ENCODE data around the gene FCHSD2.
"Not testable (repeated sequence)": the region's sequence is repeated elsewhere in the genome, so short reads cannot be mapped to it uniquely, and the experiment has no call there.

FCHSD2 gene

DNA sequence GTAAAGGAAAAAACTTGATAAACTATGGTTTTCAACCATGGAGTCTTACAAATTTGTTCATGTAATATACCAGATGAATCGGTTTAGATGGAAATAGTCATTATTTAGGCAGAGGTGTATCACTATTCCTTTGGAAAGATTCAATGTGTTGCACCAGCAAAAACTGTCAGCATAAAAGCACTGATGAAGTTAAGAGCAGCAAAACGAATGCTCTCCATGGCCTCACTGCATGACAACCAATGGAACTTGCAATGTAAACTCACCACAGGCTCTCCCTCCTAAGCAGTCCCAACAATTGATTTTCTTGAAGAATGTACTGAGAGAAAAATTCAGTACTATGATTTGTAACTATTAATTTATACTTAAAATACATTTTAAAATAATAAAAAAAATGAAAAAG, 139.9 kb downstream of the FCHSD2 start:
- DNase-seq, result no peak

DNA sequence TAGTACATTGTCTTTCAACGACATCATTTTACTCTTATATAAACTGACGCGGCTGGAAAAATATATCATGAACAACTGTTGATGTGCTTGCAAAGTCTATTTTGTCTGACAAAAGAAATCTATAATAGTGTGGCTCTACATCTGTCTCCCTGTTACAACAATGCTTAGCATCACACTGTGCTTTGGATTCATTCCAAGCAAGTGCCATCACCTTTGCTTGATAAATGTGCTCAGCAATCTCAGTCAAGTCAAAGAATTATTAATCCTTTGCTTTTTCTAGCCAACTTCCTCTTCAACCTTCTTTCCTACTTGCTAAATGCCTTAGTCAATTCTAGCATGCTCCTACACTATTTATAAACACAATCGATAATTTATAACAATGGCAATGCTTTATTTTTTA, 140.5 kb downstream of the FCHSD2 start:
- no peak for DNase-seq

DNA sequence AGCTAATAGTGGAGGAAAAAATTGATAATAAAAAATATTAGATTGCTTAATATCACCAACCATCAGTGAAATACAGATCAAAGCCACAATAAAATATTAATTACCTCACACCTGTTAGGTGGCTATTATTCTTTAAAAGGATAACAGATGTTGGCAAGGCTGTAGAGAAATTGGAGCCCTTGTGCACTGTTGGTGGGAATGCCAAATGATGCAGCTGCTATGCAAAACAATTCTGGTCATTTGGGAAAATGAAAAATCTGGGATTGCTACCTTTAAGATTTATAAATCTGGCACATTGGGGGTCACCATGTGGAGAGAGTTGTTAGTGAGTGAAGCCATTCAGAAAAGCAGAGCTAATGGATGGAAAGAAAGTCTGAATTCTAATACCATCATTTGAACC, 143.4 kb downstream of the FCHSD2 start:
- no peak for DNase-seq

DNA sequence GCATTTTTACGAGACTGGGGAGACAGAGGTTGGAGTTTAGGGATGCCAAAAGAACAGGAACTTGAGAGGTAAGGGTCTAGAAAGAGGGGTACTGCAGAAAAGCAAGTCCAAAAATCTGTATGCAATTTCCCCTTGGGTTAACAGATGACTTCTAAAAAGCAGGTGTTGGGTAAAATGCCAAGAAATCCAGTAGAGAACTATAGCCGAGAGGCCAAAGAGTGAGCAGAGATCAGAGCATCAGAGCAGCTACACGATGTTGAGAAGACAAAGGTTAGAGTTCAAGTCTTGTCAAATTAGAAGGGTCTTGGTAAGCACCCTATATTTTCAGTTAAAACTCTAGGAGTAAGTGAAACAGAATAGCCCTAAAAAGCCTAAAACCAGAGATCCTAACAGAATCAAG, 145.2 kb downstream of the FCHSD2 start:
- no peak for DNase-seq

DNA sequence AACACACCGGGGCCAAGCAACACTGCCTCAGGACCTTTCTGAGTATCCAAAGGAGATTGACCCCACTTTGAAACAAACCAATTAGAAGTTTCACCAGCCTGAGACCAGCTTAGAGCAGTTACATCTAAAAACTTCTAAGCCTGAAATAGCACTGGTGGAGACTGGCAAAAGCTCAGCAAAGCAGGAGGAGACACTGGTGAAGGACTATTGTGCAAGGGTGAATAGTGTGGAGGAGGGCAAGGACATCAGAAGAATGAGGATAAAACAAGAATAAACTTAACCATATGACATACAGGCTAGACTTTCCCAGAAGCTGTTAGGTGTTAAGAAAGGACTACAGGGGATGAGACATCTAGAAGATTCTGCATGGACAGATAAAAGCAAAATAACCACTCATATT, 152.4 kb downstream of the FCHSD2 start:
- DNase-seq, result no peak

DNA sequence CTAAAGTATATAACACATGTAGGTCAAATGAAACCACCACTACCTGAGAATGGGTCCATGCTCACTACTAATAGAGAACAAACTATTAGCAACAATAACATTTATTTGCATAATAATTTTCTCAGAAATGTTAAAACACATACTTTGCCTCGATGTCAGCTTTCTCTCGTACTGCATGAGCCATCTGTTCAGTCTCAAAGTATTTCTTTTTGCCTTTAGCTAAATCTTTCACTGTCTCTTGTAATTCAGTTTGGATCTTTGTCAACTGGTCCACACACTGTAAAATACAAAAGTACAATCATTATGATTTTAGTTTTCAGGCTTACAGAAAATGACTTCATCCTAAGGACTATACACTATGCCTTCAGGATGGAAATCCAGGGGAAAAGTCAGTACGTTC, 153.3 kb downstream of the FCHSD2 start:
- no peak for DNase-seq

DNA sequence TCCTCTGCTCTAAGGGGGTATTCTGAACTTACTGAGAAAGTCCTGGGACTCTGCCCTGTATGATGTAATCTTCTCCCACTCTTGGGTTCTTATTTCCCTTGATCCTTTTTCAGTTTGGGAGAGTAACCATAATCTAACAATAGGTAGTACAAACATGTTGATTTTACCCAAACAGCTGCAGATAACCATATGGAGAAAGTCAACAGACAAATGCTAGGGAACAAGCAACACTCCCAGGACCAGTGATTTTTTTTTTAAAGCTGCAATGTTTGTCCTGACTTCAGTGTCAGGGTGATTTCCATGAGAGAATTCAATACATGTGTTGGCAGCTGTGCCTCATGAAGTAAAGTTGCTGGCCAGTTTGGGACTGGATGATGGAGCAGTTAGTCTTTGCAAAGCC, 156.5 kb downstream of the FCHSD2 start:
- DNase-seq, result no peak

DNA sequence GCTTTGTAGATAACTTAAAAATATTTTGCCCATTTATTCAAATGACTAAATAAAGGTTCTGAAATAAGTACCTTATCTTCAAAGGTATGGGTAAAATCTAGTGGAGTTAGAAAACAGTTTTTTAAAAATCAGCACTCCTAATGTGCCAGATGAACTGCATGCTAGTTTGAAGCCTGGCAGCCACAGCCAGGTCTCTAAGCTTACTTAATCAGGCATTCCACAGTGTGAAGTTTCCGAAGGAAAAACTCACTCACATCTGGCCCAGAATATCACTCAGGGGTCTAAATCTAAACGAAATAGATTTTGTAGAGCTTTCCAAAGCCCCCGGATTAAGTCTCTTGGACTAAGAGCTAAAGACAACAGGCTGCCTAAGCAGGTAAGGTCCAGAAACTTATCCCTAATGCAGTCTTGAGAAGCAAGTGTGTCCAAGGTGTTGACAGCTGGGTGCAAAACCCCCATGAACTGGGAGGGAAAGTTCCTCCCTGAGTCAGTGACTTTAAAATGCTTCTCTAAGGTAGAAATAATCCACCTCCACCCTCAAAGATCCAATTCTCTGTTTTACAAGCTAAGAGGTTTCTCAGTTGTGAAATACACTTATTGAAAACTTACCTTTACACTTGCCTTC, 157.6 kb downstream of the FCHSD2 start:
- no peak for DNase-seq

DNA sequence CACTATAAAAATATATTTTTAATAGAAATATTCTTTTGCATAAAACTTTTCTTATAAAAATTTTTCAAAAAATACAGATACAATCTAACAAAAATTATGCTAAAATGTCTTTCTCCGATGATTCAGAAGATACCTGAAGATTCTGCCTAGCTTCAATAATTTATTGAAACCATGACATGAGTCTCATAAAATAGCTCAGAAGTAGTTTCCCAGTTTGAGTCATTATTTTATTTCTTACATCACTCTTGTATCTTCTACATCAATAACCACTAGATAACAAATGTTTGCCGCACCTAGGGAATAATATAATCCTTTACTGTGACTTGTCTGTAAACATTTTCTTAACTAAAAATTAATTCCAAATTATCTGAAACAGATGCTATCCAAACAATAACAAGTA, 158.6 kb downstream of the FCHSD2 start:
- DNase-seq, result no peak

DNA sequence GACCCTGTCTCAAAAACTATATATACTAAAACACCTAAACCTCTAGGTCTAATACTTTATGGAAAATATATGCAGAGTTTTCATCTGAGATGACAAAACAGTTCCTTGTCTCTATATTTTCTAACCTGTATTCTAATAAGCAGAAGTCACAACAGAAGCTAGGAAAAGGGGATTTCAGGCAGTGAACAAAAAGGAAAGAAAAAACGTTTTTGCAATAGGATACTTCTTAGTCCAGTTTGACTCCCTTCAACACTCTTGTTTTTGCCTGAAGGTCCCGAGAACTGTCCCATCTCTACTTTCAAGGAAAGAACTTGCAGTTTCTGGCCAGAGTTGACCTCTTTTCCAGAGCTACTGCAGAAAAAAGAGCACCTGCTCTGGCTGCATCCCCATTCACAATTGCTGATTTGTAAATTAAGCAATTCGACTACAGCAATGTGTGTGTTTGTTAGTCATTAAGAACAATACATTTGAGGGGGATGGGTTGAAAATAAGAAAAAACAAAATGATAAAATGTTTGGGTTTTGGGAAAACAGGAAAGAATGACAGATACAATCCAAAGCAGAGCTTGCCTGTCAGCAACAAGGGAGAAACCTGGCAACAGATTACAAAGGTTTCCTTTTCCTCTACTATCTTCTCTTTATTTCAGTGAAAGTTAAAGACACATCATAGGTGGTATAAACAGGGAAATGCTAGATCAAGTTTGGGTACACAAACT, 160.0 kb downstream of the FCHSD2 start:
- DNase-seq, result no peak

DNA sequence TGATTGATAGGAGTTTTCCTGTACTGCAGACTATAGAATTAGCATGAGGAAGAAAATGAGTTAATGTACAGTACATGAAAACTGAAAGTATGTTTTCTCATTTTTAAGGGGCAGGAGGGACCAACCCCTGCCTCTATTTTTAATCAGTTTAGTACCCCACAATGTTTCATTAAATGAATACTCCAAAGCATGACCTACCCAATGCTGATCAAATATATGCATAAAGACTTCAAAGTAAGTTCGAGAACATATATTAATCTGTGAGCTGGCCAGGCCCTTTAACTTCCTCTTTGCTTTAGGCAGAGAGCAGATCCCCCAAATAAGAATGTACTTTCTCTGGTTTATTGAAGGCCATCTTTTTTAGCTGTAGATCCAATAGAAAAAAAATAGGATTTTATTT, 161.0 kb downstream of the FCHSD2 start:
- no peak for DNase-seq

DNA sequence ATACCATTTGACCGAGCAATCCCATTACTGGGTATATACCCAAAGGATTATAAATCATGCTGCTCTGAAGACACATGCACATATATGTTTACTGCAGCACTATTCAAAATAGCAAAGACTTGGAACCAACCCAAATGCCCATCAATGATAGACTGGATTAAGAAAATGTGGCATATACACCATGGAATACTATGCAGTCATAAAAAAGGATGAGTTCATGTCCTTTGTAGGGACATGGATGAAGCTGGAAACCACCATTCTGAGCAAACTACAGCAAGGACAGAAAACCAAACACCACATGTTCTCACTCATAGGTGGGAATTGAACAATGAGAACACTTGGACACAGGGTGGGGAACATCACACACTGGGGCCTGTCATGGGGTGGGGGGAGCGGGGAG, 164.3 kb downstream of the FCHSD2 start:
- DNase-seq, result not testable (repeated sequence)

DNA sequence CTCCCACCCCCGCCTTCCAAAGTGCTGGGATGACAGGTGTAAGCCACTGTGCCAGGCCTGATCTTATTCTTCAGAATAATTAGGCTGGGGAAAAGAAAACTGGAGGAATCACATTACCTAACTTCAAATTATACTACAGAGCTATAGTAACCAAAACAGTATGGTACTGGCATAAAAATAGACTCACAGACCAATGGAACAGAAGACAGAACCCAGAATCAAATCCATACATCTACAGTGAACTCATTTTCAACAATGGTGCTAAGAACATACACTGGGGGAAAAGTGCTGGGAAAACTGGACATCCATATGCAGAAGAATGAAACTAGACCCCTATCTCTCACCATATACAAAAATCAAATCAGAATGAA, 165.6 kb downstream of the FCHSD2 start:
- DNase-seq, result not testable (repeated sequence)

DNA sequence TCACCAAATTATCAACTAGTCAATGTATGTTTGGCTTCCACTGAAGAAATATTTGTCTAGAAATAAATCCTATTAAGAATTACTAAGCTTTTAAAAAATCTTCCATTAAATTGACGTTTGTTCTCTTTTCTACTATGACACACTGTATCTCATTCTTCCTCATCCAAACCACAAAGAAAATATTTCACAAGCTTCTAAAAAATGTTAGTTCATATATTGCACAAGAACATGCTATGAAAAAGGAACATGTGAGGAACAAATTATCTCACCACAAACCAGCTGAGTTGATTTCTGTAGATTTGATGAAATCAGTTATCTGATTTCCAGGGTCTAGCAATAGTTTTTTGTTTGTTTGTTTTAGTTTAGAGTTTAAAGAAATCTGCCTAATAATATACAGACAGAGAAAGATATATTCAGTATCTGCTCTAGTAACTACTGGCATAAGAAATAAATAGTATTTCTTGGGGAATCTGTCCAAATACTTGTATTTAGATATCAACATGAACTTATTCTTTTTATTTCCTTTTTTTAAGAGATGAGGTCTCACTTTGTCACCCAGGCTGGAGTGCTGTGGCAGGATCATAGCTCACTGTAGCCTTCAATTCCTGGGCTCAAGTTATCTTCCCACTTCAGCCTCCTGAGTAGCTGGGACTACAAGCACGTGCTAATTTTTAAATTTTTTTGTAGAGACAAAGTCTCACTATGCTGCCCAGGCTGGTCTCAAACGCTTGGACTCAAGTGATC, 166.2 kb downstream of the FCHSD2 start:
- DNase-seq, result no peak

DNA sequence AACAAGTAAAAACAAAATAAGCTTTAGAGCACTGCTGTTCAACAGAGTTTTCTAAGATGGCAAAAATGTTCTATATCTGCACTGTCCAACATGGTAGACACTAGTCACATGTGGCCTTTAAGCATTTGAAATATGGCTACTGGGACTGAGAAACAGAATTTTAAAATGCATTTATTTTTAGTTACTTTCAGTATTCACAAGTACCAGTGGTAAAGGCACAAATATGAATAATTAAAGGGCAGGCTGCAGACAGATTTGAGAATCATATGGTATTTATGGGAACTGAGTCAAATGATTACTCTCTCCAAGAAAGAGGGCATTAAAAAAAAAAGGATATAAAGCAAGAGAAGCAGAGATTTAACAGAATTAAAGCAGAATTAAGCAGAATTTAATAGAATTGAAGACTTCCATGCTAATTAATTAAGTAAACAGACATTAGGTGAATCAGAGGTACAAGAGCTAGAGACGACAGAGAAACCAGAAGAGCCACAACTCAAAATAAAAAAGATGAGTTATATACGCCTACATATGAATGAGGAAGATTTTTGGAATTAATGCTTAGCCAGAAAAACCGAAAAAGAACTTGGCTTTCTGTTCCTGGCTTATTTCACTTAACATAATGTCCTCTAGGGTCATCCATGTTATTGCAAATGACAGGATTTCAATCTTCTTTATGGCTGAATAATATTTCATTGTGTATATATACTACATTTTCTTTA, 167.5 kb downstream of the FCHSD2 start:
- DNase-seq, result no peak

DNA sequence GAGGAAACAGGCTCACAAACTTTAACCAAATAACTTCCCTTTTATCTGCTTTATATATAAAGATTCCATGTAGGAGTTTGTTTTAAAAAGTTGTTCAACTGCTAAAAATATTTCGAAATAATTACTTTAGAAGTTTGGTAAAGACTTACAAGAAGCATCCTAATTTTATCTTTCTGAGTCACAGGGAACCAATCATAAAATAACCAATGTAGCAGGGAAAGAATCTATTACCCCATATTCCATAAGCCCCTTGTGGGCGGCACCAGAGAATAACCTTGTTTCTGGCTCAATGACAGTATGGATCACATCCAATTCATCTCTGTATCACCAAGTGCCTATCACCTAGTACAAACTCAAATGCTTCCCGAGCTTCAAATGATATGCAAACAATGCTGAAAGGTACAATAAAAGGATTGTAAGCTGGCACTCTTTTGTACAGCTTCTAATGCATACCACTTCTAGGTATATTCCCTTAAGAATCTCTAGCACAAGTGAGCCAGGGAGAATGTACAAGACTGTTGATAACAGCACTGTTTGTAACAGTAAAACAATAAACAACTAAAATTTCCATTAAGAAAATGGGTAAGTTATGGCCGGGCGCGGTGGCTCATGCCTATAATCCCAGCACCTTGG, 169.5 kb downstream of the FCHSD2 start:
- DNase-seq, result no peak

DNA sequence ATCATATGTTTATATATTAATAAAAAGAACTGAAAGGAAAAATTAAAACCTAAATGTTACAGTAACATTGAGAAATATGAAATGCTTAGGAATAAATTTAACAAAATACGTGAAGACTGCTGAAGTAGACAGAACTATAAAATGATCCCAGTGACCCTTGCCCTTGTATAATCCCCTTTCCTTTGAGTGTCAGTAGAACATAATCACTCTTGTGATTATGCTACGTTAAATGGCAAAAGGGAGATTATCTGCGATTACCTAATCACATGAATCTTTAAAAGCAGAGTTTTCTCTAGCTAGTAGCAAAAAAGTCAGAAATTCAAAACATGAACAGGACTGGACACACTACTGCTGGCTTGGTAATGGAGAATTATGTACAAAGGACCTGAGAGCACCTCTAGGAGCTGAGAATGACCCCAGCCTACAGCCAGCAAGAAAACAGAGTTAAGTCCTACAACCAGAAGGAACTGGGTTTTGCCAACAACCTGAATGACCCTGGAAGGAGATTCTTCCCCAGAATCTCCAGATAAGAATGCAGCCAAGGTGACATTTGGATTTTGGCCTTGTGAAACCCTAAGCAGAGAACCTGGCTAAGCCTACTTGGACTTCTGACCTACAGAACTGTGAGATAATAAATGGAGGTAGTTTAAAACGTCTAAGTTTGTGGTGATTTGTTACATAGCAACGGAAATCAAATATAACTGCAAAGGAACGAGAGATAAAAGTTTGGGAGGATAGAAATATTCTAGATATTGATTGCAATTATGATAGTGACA, 170.7 kb downstream of the FCHSD2 start:
- no peak for DNase-seq

DNA sequence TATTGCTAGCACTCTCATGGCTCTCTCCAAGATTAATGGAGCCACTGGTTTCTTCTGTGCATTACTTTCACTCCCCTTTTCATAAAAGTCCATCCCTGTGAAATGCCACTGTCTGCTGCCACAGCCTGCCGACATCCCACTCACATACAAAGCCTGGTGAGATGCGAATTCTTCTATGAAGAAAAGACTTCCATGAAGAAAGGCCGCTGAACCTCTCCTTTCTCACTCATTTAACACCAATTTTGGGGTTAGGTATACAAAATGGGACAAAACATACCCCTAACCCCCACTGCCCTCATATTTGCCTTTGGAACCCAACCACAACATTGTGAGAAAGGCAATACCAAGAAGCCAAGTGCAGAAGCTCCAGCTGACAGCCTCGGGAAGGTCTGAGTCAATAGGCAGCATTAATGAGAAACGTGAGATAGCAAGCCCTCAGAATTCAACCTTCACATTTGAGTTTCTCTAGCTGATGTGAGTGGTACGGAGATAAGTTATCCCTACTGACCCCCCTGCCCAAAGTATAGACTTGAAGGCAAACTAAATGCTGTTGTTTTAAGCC, 171.5 kb downstream of the FCHSD2 start:
- no peak for DNase-seq

DNA sequence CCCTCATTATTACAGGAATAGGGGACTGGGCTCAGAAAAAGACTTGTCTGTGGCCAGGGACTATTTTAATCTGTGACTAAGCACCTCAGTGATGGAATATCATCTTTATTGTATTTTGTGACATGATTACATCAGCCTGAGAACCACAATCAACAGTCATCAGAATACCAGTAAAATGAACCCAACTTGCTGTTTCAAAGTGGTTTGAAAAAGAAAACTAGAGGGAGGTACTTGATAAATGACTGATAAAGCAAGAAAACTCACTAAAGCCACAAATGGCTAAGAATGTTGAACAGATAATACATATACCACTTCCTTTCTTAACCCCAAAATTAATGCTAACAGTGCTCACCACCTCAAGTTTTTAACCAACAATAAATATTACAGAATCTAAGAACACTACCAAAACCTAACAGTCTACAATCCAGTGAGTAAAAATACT, 172.2 kb downstream of the FCHSD2 start:
- no peak for DNase-seq

DNA sequence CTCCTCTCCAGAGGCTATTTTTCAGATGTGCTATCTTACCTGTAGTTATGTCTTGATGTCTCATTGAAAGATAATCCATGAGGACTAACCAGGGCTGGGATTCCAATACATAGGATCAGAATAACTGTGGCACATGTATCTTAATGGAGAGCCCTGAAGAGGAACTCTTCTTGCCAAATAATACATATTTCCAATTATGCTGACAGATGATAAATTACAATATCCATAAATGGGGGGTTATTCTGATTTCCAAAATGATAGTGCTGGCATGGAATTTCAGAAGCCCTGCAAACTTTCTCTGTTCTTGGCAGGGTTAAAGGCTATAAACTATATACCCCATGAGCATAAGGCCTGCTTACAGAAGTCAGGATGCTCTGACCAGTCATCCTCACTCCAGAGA, 173.7 kb downstream of the FCHSD2 start:
- no peak for DNase-seq

DNA sequence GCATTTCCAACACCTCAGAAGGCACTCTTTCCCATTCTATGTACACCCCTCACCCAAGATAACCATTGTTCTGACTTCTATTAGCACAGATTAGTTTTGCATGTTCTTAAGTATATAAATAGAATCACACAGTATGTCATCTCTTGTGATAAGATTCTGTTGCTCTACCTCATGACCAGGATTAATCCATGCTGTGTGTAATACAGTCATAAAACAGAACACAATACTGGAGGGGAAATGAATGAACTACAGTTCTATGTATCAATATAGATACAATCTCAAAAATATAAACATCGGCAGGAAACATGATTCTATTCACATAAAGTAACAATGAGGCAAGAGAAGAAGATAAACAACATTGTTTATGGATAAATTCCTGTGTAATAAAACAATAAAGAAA, 176.4 kb downstream of the FCHSD2 start:
- DNase-seq, result no peak

DNA sequence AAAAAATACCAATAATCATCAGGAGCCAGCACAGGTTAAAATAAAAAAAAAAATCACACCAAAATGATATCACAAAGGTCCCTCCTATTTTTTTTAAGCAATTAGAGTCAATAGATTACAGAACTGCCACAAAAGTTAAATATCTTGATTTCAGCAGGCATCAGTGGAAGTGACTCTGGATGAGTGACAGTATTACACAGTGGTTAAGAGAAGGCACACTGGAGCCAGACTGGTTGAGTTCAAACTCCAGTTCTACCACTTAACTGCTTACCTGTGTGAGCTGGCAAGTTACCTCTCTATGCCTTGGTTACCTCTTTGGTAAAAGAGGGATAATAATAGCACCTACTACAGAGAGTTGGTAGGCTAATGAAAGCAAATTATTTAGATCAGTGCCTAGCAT, 179.4 kb downstream of the FCHSD2 start:
- DNase-seq, result no peak
